ENCODE results near the gene CRABP1. TPM values are rescaled to one million over a fixed set of nuclear protein-coding genes. Genes with fewer than 3 reads are reported as not detected.
A peak's percentile ranks its signal among the peaks of the same experiment; 100 is the strongest.

Gene CRABP1
- total RNA-seq, 1 donor from 2014 or later: 320 TPM

GRCh38 chr15:78362716-78363380, 22.7 kb downstream of the CRABP1 start:
- peak overlapping the region; percentile 48 for H3K4me3 Mint-ChIP-seq
- H3K4me3 ChIP-seq: no peak overlapping the region
- peaks cover 43% of the 10 kb centered on the region for H3K4me1 Mint-ChIP-seq
- peaks cover 16% of the 10 kb centered on the region for H3F3A ChIP-seq (ENCODE audit: low read depth)
- no peak overlapping the region for H2AFZ ChIP-seq (replicated peaks)
- TF ChIP-seq CTCF (IDR thresholded peaks at IDR 0.05): no peak
- no peak for TF ChIP-seq EZH2 (IDR thresholded peaks at IDR 0.05)
- no peak for TF ChIP-seq EZH2phosphoT487 (IDR thresholded peaks at IDR 0.05)
- no peaks in the 10 kb centered on the region for H3K36me3 Mint-ChIP-seq
- H3K36me3 ChIP-seq: no peaks in the 10 kb centered on the region
- no peak overlapping the region for H3K9ac ChIP-seq
- H3K9me3 Mint-ChIP-seq: no peaks in the 10 kb centered on the region
- no peak overlapping the region for H3K27ac ChIP-seq
- no peak for DNase-seq (ENCODE audit: low spot score)
- no peak overlapping the region for H3K4me2 ChIP-seq
- peaks cover 31% of the 10 kb centered on the region for H3K4me1 ChIP-seq
- no peaks in the 10 kb centered on the region for H3K79me2 ChIP-seq (ENCODE audit: low read depth)
- peaks cover 9% of the 10 kb centered on the region for H3K27me3 Mint-ChIP-seq (ENCODE audit: insufficient read depth, low read depth)
- no peaks in the 10 kb centered on the region for H3K27me3 ChIP-seq
- H3K27ac Mint-ChIP-seq: no peak overlapping the region
- H3K9me3 ChIP-seq (ENCODE audit: low read depth): no peaks in the 10 kb centered on the region
- H4K20me1 ChIP-seq (ENCODE audit: low read depth): no peaks in the 10 kb centered on the region

GRCh38 chr15:78363381-78363734, 23.2 kb downstream of the CRABP1 start:
- DNase-seq (ENCODE audit: low spot score): no peak
- Histone ChIP-seq H3F3A (ENCODE audit: low read depth) (peaks cover 21% of the 10 kb centered on the region), H3K9ac (no peak overlapping the region), H3K36me3 (no peaks in the 10 kb centered on the region), H3K79me2 (ENCODE audit: low read depth) (no peaks in the 10 kb centered on the region), H3K9me3 (ENCODE audit: low read depth) (no peaks in the 10 kb centered on the region), H3K27ac (no peak overlapping the region), H4K20me1 (ENCODE audit: low read depth) (no peaks in the 10 kb centered on the region), H3K4me3 (no peak overlapping the region), H3K4me2 (no peak overlapping the region), H3K4me1 (peaks cover 30% of the 10 kb centered on the region), H3K27me3 (no peaks in the 10 kb centered on the region), H2AFZ (replicated peaks) (no peak overlapping the region)
- Mint-ChIP-seq H3K4me3 (no peak overlapping the region), H3K36me3 (no peaks in the 10 kb centered on the region), H3K4me1 (peaks cover 43% of the 10 kb centered on the region), H3K27me3 (ENCODE audit: insufficient read depth, low read depth) (peaks cover 9% of the 10 kb centered on the region), H3K9me3 (no peaks in the 10 kb centered on the region), H3K27ac (no peak overlapping the region)
- TF ChIP-seq EZH2 (IDR thresholded peaks at IDR 0.05) (no peak), CTCF (IDR thresholded peaks at IDR 0.05) (no peak), EZH2phosphoT487 (IDR thresholded peaks at IDR 0.05) (no peak)

GRCh38 chr15:78364233-78364632, 24.1 kb downstream of the CRABP1 start:
- H3K4me3 Mint-ChIP-seq: no peak overlapping the region
- Histone ChIP-seq H3K27me3 (no peaks in the 10 kb centered on the region), H3K4me1 (peaks cover 29% of the 10 kb centered on the region), H4K20me1 (ENCODE audit: low read depth) (no peaks in the 10 kb centered on the region), H3K9me3 (ENCODE audit: low read depth) (no peaks in the 10 kb centered on the region), H3K9ac (no peak overlapping the region), H3K27ac (no peak overlapping the region), H3F3A (ENCODE audit: low read depth) (peaks cover 21% of the 10 kb centered on the region), H3K4me2 (no peak overlapping the region), H3K36me3 (no peaks in the 10 kb centered on the region), H2AFZ (replicated peaks) (no peak overlapping the region), H3K4me3 (no peak overlapping the region), H3K79me2 (ENCODE audit: low read depth) (no peaks in the 10 kb centered on the region)
- TF ChIP-seq EZH2phosphoT487 (IDR thresholded peaks at IDR 0.05): no peak
- no peak for TF ChIP-seq CTCF (IDR thresholded peaks at IDR 0.05)
- TF ChIP-seq EZH2 (IDR thresholded peaks at IDR 0.05): no peak
- no peaks in the 10 kb centered on the region for H3K9me3 Mint-ChIP-seq
- no peak for DNase-seq (ENCODE audit: low spot score)
- peaks cover 9% of the 10 kb centered on the region for H3K27me3 Mint-ChIP-seq (ENCODE audit: insufficient read depth, low read depth)
- H3K4me1 Mint-ChIP-seq: peaks cover 44% of the 10 kb centered on the region
- no peak overlapping the region for H3K27ac Mint-ChIP-seq
- H3K36me3 Mint-ChIP-seq: no peaks in the 10 kb centered on the region
